Kidney (tissue), 14 donors: ENCODE data around the gene ALPG. TPM values are rescaled to one million over a fixed set of nuclear protein-coding genes. Genes with fewer than 3 reads are reported as not detected.
"Not testable (repeated sequence)": the region's sequence is repeated elsewhere in the genome, so short reads cannot be mapped to it uniquely, and the experiment has no call there.

Source experiments
- DNase-seq, 5 donors: peaks; one replicate each; pipeline ENCODE4 v3.0.0-alpha.2; 2013 to 2020
- FAIRE-seq: peaks from 2 replicates; lab custom pipeline; 2012; peaks lifted over from hg19 to GRCh38; lab: Jason Lieb, UNC
- H3K27ac ChIP-seq, 2 donors: one replicate each; pipeline ENCODE4 v1.7.0; 2013; ENCODE audit warnings: low read depth in 2 of 2, low read length in 2 of 2, inconsistent platforms in 1 of 2
- H3K27me3 ChIP-seq: one replicate; pipeline ENCODE4 v1.7.1; 2013; ENCODE audit warnings: low read length, inconsistent platforms; ENCODE audit not compliant: control insufficient read depth, insufficient read depth
- H3K36me3 ChIP-seq, 3 donors: one replicate each; pipeline versions ENCODE4 v1.7.0 to v1.7.1; 2013; ENCODE audit warnings: low read length in 3 of 3, control low read depth in 1 of 3, inconsistent platforms in 1 of 3; ENCODE audit not compliant: insufficient read depth in 3 of 3, control insufficient read depth in 2 of 3
- H3K4me1 ChIP-seq, 3 donors: one replicate each; pipeline versions ENCODE4 v1.7.0 to v1.7.1; 2013; ENCODE audit warnings: low read length in 3 of 3, inconsistent platforms in 1 of 3, low read depth in 1 of 3; ENCODE audit not compliant: control insufficient read depth in 2 of 3, insufficient read depth in 2 of 3
- H3K4me3 ChIP-seq, 3 donors: one replicate each; pipeline versions ENCODE4 v1.7.0 to v1.8.1; 2013; ENCODE audit warnings: low read length in 3 of 3, control low read depth in 1 of 3, inconsistent platforms in 1 of 3
- H3K9ac ChIP-seq, 3 donors: one replicate each; pipeline versions ENCODE4 v1.7.0 to v1.7.1; 2013; ENCODE audit warnings: low read length in 3 of 3, control low read depth in 1 of 3, inconsistent platforms in 1 of 3
- H3K9me3 ChIP-seq, 3 donors: one replicate each; pipeline versions ENCODE4 v1.7.0 to v1.7.1; 2013; ENCODE audit warnings: low read length in 3 of 3, control low read depth in 1 of 3, inconsistent platforms in 1 of 3; ENCODE audit not compliant: control insufficient read depth in 2 of 3, insufficient read depth in 1 of 3
- CTCF ChIP-seq: IDR thresholded peaks from 3 replicates; pipeline ENCODE4 v1.5.1; 2012; ENCODE audit warnings: mild to moderate bottlenecking, moderate library complexity, borderline replicate concordance; ENCODE audit not compliant: insufficient read depth; ENCODE audit errors: extremely low read depth
- intact Hi-C: fragments of 100-400 bp; cut with DNase I; formaldehyde crosslinking; loops from one replicate; pipeline ENCODE4 v1.11.1; 2022
- polyA plus RNA-seq: library from polyadenylated mRNA; stranded (reverse); fragments of 350-450 nt; fragmentation: Illumina TruSeq; extraction: RNeasy Lipid Tissue Mini Kit (QIAGEN cat#74804); gene quantifications from one replicate; pipeline ENCODE4 v1.2.3, GENCODE V29; 2014; ENCODE audit warnings: low read depth, low replicate concordance; ENCODE audit not compliant: insufficient read depth
- total RNA-seq: library from RNA; stranded (reverse); fragmentation: NEBNext Ultra II Directional; extraction: Animal tissue kit (Norgen Biotek cat#: 25700); gene quantifications from one replicate; pipeline ENCODE4 v1.2.1, GENCODE V29; 2021
- donor health status: control.
- donor health status: control.
- donor health status: control.
- donor health status: control.
- donor health status: control.
- donor health status: DM: yes; HTN: yes; CAD: no.
- donor health status: Normal renal cell carcinoma (clear cell type).

Gene ALPG
- total and polyA plus RNA-seq, 2 donors from 2014 or later = not detected

GRCh38 chr2:232438951-232439757 lies 32.5 kb downstream of the ALPG start:
- Histone ChIP-seq H3K36me3 (no peaks in the 10 kb centered on the region), H3K9me3 (no peaks in the 10 kb centered on the region), H3K9ac (no peak overlapping the region), H3K4me3 (no peak overlapping the region), H3K4me1 (peaks cover 0 to 1% (median 0%) of the 10 kb centered on the region in 3 donors), H3K27ac (no peak overlapping the region), H3K27me3 (no peaks in the 10 kb centered on the region)
- peak; percentile 16 for TF ChIP-seq CTCF
- no peak for FAIRE-seq
- peak in 2 of 5 donors; percentile 65 to 75 for DNase-seq
- intact Hi-C loops = loop anchor here (10.0 kb wide), 1 partner anchor 524 kb away; no protein-coding TSS in a partner anchor

- Histone ChIP-seq H3K9me3 (no peaks in the 10 kb centered on the region), H3K27me3 (no peaks in the 10 kb centered on the region), H3K4me3 (no peak overlapping the region), H3K4me1 (peaks cover 0 to 3% (median 0%) of the 10 kb centered on the region in 3 donors), H3K36me3 (no peaks in the 10 kb centered on the region), H3K27ac (no peak overlapping the region), H3K9ac (no peak overlapping the region)
- intact Hi-C loops = loop anchor here (10.0 kb wide), 1 partner anchor 525 kb away; no protein-coding TSS in a partner anchor
- no peak for FAIRE-seq
- TF ChIP-seq CTCF = no peak
- DNase-seq = peak in 2 of 5 donors; percentile 37 to 46
Measured at GRCh38 chr2:232439758-232440135, 33.1 kb downstream of the ALPG start.

- TF ChIP-seq CTCF = peak; percentile 94
- H3K4me3 ChIP-seq, H3K4me1 ChIP-seq, H3K9ac ChIP-seq, H3K36me3 ChIP-seq, H3K27ac ChIP-seq, H3K9me3 ChIP-seq, intact Hi-C loops, H3K27me3 ChIP-seq, FAIRE-seq: not testable (repeated sequence)
- peak; percentile 83 to 92 (median 86) for DNase-seq
Measured at GRCh38 chr2:232440220-232441018, 33.8 kb downstream of the ALPG start.
